Hepatocyte (in vitro differentiated cells): ENCODE measurements around the gene CXCL16.

Experiments used
- EZH2 ChIP-seq: fragments of 200-600 bp; sonication (generic); IDR thresholded peaks from 2 replicates; pipeline ENCODE4 v1.6.1; 2016; ENCODE audit warnings: antibody characterized with exemption, mild to moderate bottlenecking, borderline replicate concordance
- EZH2phosphoT487 ChIP-seq: fragments of 200-600 bp; sonication (generic); IDR thresholded peaks from one replicate; pipeline ENCODE4 v1.6.1; 2018; ENCODE audit warnings: antibody characterized with exemption, mild to moderate bottlenecking, low read depth, moderate library complexity; ENCODE audit not compliant: unreplicated experiment, severe bottlenecking
- TF ChIP-seq, protein P1 (sequence below): fragments of 200-600 bp; sonication (generic); IDR thresholded peaks from 2 replicates; pipeline ENCODE4 v1.5.1; 2016; ENCODE audit warnings: antibody characterized with exemption, mild to moderate bottlenecking; ENCODE audit not compliant: poor library complexity

DNA sequence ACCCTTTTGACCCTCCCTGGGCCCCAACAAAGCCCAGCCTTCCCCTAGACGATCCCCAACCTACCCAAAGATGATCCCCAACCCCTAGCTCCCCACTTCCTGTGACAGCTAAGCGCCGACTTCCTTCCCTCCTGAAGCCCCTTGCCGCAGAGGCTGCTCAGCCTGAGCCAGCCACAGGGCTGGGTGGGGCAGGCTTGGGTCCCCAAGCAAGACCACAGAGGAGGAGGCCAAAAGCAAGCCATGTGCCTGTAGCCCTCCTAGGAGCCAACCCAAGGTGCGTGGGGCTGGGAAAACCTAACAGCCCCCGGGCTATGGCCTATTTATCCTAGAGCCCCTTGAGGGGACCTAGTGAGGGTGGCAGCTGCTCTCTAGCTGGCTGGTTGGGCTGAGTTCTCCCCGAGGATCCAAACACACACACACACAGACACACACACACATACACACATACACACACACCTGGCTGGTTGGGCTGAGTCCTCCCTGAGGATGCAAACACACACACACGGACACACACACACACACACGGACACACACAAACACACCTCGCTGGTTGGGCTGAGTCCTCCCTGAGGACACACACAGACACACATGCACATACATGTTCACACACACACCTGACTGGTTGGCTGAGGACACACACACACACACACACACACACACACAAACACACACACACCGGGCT, 24.5 kb downstream of the CXCL16 start:
- TF ChIP-seq, protein P1, sequence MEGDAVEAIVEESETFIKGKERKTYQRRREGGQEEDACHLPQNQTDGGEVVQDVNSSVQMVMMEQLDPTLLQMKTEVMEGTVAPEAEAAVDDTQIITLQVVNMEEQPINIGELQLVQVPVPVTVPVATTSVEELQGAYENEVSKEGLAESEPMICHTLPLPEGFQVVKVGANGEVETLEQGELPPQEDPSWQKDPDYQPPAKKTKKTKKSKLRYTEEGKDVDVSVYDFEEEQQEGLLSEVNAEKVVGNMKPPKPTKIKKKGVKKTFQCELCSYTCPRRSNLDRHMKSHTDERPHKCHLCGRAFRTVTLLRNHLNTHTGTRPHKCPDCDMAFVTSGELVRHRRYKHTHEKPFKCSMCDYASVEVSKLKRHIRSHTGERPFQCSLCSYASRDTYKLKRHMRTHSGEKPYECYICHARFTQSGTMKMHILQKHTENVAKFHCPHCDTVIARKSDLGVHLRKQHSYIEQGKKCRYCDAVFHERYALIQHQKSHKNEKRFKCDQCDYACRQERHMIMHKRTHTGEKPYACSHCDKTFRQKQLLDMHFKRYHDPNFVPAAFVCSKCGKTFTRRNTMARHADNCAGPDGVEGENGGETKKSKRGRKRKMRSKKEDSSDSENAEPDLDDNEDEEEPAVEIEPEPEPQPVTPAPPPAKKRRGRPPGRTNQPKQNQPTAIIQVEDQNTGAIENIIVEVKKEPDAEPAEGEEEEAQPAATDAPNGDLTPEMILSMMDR, result no peak
- no peak for TF ChIP-seq EZH2
- TF ChIP-seq EZH2phosphoT487, result no peak
